Astrocyte of the cerebellum (primary cell): ENCODE measurements around the gene SECISBP2.

Experiments used
- DNase-seq: peaks from one replicate; pipeline ENCODE4 v3.0.0-alpha.2; 2011; ENCODE audit warnings: low read depth
- H3K4me3 ChIP-seq: 2 replicates; pipeline ENCODE4 v1.5.1; 2011; ENCODE audit warnings: mild to moderate bottlenecking, low read depth, low read length, moderate library complexity
- CTCF ChIP-seq: IDR thresholded peaks from 2 replicates; pipeline ENCODE4 v1.5.1; 2012; ENCODE audit warnings: low read length, low read depth, moderate library complexity, mild to moderate bottlenecking; ENCODE audit errors: missing control alignments
- in situ Hi-C: cut with HindIII; loops from 2 replicates; pipeline ENCODE4 v1.10.0; 2017; ENCODE audit warnings: low sequenced_read_pairs

SECISBP2 gene

GRCh38 chr9:89357331-89358197, 39.3 kb downstream of the SECISBP2 start:
- in situ Hi-C loops: no loop called here
- no peak overlapping the region for H3K4me3 ChIP-seq
- TF ChIP-seq CTCF: no peak
- no peak for DNase-seq

- no peak for TF ChIP-seq CTCF
- no peak overlapping the region for H3K4me3 ChIP-seq
- no peak for DNase-seq
- in situ Hi-C loops: no loop called here
These were observed 40.1 kb downstream of the SECISBP2 start for GRCh38 chr9:89358376-89358916.

- in situ Hi-C loops: no loop called here
- no peak for DNase-seq
- H3K4me3 ChIP-seq: no peak overlapping the region
- no peak for TF ChIP-seq CTCF
These were observed 40.7 kb downstream of the SECISBP2 start for GRCh38 chr9:89358985-89359384.

GRCh38 chr9:89359751-89360261, 41.5 kb downstream of the SECISBP2 start:
- DNase-seq: no peak
- in situ Hi-C loops: no loop called here
- no peak overlapping the region for H3K4me3 ChIP-seq
- TF ChIP-seq CTCF: no peak

GRCh38 chr9:89360465-89360864, 42.2 kb downstream of the SECISBP2 start:
- in situ Hi-C loops: no loop called here
- TF ChIP-seq CTCF: no peak
- DNase-seq: no peak
- no peak overlapping the region for H3K4me3 ChIP-seq

GRCh38 chr9:89361031-89361430, 42.7 kb downstream of the SECISBP2 start:
- H3K4me3 ChIP-seq: no peak overlapping the region
- TF ChIP-seq CTCF: no peak
- in situ Hi-C loops: no loop called here
- no peak for DNase-seq
